GM12801 (cell line): ENCODE data around the gene MLYCD.

Experiments
- CTCF ChIP-seq: IDR thresholded peaks from one replicate; pipeline ENCODE4 v1.5.1; 2011; ENCODE audit warnings: control low read depth; ENCODE audit not compliant: insufficient read length; ENCODE audit errors: extremely low read depth

The MLYCD gene

GRCh38 chr16:83907111-83907510, 8.2 kb downstream of the MLYCD start:
- TF ChIP-seq CTCF: no peak

DNA sequence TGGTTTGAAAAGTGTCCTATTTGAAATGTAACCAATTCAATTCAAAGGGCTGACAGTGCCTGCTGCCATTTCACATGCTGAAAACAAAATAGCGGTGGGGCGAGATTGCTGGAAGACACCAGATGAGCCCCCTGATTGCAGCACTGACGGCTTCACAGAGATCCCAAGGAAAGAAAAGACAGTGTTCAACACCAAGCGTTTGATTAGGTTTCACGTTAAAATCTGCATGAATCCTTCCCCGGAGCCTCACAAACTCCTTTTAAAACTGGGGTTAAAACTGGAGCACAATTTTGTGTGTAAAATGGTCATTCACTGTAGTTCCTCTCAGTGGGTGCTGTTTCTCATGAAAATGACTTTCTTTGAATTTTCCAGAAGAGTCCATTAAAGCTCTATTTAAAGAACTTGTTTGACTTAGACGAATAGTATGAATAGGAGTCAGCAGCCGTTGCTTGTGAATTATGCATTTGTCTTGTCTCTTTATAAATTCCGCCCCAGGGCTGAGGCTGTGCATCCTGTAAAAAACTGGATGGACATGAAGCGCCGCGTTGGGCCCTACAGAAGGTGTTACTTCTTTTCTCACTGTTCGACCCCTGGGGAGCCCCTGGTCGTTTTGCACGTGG, 8.8 kb downstream of the MLYCD start:
- TF ChIP-seq CTCF: no peak

- TF ChIP-seq CTCF: no peak
These were observed 9.9 kb downstream of the MLYCD start for GRCh38 chr16:83908798-83909197.

DNA sequence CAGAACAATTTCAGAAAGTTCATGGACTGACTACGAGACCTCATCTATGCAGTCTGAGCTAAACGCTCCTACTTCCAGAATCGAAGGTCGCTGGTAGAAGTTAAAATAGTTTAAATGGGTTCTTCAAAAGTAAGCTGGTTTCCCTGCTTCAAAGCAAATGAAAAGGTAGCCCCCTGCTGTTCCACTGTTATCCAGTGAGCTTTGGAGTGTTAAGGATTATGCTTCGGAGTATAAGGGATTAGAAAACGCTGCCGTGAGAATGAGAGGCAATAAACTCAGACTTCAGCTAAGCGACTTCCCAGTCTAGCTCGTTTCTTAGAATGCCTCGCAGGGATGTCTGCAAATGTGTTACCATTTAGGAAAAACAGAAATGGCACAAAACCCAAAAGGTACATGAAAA, 12.4 kb downstream of the MLYCD start:
- TF ChIP-seq CTCF: no peak

DNA sequence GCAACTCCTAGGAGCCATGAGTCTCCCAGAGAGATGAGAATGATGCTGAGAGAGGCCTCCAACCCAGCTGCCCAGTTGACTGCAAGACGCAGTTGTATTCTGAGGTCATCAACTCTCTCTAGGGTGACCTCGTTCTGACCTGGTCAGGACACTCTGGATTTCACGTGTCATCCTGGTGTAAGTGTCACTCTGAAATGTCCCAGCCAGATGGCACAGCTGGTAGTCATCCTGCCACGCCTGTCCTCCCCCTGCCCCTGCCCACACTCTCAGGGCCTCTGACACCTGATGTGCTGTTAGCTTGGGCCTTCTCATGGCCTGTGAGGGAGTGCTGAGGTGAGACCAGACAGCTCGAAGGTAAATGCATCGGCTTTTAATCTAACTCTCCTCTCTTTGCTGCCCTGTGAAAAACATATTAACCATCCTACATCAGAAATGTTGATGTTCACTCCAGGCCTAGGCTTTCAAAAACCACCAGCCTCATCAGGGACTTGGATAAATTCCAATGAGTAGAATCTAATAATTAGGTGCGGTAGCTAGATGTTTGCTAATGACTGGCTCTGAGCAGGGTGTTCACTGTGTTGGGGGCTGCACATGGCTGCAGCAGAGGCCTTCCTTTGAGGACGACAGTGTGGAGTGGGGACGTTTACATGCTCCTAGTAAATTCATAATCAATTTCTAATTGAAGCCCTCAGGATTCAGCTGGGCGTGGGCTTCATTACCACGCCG, 13.8 kb downstream of the MLYCD start:
- no peak for TF ChIP-seq CTCF

GRCh38 chr16:83913245-83913633, 14.3 kb downstream of the MLYCD start:
- TF ChIP-seq CTCF: no peak

- TF ChIP-seq CTCF: no peak
These were observed 15.3 kb downstream of the MLYCD start for GRCh38 chr16:83914091-83914710.
